Medulla oblongata (tissue), 1 donor: ENCODE data around the gene SPP2.

Source experiments
- DNase-seq: peaks from one replicate; pipeline ENCODE4 v3.0.0-alpha.2; 2015; ENCODE audit errors: extremely low spot score

Gene SPP2

DNA sequence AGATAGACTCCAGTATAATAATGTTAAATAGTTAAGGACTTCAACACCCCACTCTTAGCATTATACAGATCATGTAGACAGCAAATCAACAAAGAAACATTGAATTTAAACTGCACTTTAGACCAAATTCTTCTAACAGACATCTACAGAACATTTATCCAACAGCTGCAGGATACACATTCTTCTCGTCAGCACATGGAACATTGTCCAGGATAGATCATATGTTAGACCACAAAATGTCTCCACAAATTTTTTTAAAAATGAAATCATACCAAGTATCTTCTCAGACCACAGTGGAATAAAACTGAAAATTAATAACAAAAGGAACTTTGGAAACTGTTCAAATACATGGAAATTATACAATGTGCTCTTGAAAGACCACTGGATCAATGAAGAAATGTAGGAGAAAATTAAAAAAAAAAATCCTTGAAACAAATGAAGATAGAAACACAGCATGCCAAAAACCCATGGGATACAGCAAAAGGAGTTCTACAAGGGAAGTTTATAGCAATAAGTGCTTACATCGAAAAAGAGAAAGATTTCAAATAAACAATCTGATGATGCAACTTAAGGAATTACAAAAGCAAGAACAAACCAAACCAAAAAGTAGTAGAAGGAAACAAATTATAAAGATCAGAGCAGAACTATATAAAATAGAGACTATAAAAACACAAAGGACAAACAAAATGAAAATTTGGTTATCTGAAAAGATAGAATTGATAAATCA is 12.3 kb upstream of the SPP2 start:
- no peak for DNase-seq

DNA sequence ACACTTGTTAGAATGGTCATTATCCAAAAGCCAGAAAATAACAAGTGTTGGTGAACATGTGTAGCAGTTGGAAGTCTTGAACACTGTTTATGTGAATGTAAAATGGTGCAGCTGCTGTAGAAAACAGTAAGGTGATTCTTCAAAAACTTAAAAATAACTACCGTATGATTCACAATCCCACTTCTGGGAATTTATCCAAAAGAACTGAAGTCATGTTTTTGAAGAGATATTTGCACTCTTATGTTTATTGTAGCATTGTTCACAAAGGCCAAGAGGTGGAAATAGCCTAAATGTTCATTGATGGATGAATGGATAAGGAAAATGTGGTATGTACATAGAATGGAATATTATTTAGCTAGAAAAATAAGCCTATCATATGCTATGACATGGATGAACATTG is 6.3 kb upstream of the SPP2 start:
- no peak for DNase-seq

DNA sequence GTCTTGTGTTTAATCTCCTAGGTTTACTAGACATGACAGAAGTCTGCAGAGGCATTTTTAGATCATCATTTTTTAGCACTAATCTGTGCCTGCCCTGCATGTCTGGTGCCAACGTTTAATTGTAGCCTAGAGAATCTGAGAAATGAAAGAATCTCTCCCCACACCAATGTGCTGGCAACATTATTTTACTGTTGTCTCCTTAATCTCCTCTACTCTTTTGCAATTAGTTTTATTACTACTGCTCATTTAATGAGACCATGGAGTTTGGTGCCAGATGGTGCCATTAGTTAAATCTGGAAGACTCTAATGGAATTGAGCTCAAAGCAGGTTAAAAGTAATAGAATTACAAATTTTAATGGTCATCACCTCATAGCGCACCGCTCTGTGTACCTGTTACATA is 4.0 kb upstream of the SPP2 start:
- DNase-seq: no peak

DNA sequence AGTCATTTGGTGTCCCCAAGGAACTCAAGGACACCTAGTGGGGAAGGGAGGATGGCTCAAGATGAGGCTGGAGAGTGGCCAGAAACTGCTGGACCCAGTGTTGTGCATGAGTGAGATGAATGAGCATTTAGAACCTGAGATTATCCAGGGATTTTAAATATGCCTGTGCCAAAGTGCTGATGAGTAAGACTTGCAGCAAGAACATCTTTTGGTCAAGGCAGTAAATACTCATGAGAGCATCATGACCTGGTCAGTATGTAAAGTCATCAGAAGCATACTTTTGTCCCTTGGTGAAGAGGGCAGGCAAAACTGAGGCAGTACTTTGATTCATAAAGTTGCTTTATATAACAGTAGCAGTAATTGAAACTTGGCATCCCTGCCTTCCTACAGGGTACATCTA is 3.1 kb upstream of the SPP2 start:
- no peak for DNase-seq

DNA sequence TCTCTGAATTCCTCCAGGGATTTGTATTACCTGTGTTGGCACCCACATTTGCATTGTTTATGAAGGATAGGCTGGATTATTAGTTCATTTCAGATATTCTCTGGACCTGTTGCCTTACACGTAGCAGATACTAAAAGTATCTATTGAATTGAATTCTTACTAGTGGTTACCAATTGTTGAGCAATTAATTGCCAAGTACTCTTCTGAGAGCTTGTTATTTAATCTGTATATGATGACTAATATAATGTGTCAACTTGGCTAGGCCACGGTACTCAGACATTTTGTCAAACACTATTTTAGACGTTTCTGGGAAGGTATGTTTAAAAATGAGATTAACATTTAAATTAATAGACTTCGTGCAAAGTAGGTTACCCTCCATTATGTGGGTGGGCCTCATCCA is 2.5 kb upstream of the SPP2 start:
- DNase-seq: no peak

DNA sequence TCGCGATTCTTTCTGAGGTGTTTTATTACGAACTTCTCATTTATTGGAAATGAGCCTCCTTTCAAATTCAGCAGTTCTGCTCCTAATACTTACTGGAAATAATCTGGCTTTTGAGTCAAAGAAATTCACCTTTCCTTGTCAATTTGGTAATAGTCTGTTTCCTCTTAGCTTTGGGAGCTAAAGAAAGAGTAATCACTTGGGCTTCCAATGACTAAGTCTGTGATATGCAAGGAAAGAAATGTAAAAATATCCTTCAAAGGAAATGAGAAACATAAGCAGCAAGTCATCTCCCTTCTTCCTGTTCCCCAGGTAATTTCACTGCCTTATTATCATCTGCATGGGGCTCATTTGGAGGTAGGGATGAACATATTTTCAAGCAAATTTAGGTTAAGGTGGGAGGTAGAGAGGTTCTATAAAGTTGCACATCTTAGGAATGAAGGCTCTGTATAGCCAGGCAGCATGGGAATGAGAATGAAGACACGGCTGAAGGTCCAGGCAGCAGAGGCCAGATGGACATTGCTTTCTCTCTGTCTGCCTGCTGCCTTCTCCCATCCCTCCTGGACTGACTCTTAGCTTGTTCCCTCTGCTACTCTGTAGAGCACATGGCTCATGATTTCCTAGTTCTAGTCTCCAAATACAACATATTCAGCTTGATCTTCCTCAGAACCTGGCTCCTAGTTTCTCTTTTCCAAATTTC is 1.0 kb downstream of the SPP2 start:
- no peak for DNase-seq

DNA sequence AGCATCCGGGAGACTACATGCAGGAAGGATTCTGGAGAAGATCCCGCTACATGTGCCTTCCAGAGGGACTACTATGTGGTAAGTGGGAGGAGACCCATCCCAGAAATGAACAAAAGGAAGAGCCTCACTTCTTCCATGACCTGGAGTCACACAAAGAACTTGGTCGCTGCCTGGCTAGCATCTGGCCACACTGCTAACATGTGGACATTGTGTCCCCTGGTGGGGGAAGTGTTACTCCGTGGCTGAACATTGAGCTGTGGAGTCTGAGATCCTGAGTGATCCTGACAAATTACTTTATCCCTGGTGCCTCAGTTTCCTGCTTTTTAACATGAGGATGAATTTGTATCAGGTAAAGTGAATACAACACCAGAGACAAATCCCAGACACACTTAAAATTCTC is 8.4 kb downstream of the SPP2 start:
- DNase-seq: no peak

DNA sequence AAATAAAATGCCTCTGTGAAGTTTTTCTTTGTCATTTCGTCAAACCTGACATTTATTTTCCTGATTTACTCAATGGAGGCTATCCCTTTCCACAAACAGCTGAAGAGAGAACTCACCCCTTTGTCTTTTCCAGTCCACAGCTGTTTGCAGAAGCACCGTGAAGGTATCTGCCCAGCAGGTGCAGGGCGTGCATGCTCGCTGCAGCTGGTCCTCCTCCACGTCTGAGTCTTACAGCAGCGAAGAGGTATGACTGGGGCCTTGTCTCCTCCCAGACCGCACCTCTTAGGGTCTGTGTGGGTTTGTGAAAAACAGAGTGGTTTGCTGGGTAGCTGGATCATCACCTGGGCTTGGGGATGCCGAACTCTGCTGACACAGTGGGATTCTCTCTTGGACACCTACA is 9.7 kb downstream of the SPP2 start:
- DNase-seq: no peak

DNA sequence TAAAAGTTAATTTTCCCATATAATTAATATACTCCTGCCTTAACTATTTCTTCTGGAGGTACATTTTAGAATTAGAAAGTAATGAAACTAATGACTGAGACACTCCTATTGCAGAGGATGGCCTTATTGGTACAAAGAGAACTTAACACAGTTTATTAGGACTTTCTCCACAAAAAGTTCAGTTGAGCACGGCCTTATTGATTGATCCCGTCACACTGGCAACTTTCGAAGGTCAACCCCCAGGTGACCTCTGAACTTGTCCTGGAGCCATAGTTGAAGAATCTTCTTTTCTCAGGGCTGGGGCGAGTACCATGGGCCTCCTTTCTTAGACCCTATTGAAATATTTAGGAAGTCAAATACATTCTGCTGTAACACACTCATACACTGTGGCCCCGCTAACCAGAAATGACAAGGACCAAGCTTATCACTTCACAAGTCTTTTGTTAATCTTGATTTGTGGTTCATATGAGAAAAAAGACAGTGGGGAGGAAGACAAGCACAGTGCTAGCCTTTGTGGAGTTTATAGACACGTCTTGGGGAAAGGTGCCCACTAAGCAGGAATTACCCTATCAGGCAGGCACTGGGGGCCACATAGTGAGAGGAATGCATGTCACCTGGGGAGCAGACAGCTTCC is 11.2 kb downstream of the SPP2 start:
- DNase-seq: no peak

DNA sequence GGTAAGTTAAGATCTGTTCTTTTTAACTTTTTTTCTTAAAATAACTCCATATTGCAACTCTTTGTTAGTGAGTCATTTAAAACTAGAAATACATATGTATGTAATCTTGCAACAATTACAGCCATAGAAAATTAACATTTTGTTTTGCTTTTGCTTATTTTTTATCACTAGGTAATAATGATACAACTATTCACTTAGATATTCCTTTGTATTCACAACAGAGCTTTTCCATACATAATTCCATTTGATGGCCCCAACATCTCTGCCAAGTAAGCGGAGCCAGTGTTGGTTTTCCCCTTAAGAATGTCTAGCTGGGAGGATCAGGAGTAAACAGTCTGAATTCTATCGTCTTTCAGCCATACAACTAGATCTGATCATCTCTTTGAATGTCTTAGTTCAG is 16.1 kb downstream of the SPP2 start:
- DNase-seq: no peak

DNA sequence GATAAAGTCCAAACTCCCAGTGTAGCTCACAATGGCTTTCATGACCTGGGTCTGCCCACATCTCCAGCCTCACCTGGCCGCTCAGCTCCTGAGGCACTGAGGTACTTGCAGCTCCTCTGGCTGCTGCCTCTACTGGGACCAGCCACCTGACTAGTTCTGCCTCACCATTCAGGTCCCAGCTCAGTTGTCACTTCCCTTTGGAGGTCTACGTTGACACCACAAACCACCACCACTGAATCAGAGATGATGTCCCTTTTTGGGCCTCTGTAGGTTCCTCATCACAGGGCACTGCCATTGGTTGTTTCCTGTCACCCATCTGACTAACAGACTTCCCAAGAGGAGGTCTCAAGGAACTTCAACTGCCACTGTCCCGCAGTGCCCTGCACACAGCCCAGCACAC is 21.2 kb downstream of the SPP2 start:
- DNase-seq: no peak

DNA sequence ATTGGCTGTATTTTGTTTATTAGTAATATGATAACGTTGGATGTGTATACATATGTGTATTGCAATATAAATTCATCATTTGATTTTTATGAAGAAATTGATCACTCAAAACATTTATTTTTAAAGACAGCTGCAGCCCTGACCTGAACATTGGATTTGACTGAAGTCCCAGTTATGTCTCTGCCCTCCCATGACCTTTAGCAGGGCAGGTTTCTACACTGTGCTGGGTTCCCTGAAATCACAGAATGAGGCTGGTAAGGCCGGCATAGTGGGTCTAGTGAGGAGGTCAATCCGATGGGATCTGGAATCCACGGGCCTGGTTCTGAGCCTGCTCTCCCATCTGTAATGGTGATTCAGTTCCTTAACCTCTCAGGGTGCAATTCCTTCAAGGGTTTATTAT is 22.0 kb downstream of the SPP2 start:
- DNase-seq: no peak

DNA sequence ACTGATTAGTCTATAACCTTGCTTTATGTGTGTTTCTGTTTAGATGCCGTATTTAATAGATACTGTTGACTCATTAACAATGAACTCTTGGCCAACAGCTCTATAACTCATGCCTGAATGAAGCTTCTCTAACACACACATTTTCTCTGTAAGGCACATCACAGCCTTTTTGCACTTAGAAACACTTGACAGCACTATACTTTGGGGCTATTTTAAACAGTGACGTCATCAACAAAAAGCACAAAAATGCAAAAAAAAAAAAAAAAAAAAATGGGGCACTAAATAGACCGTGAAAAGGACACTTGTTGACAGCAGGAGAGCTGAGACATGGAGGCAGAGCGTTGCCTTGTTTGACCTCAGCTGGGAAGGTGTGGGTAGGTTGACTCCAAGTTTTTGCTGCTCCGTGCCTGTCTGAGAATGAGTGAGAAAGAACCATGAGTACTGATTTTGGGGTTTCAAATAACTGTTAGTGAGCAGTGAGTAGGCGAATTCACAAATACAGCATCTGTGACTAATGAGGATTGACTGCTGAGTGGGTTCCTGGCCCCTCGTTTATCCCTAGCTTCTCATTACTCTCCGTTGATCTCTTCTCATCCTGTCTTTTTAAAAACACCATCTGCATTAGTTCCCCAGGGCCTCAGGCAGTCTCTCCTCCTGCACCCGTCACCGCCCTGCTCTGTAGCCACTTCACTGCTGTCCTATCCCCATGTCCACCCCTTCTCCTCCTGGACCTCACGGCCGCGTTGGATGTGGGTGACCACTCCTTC is 24.4 kb downstream of the SPP2 start:
- no peak for DNase-seq

DNA sequence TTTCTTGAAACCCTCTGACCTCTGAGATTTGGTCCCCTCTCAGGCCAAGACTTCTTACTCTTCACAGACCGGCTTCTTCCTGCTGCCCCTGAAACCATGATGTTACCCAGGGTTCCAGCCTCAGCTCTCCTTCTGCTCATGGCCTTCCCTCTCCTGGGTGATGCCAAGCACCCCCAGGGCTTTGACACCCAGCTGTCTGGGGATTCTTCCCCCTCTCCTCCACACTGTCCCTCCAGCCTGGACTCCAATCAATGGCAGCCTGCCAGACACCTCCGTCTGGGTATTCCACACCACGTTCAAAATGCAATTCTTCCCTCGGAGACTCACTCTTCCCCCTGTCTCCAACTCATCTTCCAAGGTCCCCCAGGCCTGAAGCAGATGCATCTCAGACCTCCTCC is 25.0 kb downstream of the SPP2 start:
- no peak for DNase-seq

DNA sequence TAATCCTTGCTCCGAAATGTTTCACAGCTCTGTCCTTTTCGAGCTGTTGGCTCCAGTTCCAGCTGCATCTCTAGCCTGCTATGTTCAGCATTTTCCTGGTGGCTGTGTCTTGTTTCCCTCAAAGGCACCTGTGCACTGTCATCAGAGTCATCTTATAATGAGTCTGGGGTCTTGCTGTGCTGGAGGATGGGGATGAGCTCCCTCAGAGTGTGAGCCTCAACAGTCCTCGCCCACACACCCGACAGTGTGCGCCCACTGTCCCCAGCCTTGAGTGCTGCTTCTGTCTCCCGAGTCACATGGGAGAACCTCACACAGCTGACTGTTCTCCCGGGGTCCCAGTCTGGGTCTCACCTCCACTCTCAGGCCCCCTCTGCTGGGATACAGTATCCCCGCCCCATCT is 25.4 kb downstream of the SPP2 start:
- DNase-seq: no peak

DNA sequence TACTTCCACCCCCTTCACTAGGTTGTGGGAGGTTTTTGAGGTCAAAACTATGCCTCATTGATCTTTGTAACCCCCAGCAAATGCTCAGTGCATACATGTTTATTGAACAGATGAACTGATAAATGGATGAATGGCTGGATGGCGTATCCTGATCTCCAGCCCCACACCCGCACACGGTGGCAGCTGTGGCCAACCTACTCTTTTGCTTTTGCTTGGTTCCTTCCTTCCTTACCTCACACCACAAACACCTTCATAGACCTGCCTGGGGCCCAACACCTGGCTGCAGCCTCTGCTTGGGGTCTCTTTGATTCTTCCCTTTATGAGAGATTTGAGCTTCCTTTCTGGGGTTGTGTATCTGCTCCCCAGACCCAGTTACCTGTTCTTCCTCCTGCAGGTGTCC is 25.9 kb downstream of the SPP2 start:
- DNase-seq: no peak

DNA sequence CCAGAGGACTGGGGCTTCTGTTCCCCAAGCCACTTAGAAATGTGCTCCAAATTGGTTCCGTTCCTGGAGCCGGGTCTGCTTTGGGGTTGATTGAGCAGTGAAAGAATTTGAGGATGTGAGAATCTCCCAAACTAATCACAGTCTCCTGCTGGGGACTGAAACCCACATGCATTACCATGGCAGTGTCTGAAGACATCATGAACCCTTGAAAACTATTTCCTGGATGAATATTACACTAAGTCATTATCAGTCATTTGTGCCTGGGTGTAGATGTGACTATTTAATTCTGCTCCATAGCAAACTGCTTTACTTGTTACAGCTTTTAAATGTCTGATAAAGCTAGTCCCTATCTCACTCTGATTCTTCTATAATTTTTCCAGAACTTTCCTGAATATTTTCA is 27.6 kb downstream of the SPP2 start:
- DNase-seq: no peak

DNA sequence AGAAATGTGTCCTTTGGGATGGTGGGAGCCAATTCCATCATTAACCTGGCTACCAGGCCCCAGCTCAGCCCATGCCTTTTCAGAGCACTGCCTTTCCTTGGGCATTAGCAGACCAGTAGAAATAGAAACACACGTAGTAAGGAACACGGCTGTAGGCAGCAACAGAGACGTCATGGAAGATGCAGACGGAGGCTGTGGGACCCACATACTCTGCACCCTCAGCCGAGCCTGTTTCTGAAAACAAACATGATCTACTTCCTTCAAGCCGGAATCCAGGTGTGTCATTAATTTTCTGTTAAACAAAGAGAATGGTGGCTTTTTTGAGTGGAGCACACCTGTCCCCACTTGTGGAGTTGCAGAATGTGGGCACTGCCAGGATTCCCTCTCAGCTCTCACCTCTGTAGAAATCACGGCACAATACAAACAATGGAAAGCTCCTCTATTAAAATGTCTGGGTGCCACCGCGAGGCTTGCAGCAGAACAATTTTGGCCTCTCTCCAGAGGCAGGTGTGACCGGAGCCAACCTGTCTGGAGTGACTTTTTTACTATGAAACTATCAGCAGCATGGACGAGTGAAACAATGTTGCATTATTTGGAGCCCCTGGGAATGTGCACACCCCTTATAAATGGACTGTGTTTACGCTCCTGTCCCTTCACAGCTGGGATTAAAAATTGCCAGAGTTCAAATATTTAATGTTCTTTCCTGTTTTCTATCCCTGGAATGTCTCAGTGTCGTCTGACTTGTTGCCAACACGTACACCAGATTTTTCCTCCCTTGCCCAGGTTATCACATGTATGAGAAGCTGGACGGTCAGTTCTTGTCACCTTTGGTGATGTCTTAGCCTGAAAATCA is 31.7 kb downstream of the SPP2 start:
- no peak for DNase-seq

DNA sequence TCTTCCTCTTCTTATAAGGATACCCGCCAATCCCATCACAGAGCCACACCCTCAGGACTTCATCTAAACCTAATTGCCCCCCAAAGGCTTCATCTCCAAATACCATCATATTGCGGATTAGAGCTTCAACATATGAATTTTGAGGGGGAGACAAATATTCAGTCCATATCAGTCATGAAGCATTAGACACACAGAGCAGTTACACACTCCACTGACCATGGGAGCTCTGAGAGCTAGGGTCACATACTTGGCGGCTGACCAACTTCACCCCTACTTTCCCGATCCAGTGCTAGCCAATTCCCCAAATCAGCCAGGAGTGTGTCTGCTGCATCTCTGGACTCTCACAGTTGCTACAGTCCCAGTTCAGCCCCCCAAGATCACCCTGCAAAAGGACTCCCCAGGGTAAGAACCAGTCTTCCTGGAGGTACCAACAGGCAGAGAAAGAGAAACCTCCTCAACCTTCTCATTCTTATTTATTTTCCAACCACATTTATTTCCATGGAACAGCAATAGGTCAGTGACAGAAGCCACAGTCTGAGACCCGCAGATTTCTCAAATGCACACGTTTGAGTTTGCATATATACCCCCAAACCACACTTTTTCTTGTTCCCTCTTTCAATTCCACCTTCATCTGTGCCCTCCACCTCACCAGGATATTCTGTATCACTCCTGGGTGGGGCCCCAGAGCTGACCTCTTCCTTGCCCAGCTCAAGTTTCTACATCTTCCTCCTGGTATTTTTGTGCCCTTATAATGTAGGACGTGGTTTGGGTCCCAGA is 33.3 kb downstream of the SPP2 start:
- no peak for DNase-seq

DNA sequence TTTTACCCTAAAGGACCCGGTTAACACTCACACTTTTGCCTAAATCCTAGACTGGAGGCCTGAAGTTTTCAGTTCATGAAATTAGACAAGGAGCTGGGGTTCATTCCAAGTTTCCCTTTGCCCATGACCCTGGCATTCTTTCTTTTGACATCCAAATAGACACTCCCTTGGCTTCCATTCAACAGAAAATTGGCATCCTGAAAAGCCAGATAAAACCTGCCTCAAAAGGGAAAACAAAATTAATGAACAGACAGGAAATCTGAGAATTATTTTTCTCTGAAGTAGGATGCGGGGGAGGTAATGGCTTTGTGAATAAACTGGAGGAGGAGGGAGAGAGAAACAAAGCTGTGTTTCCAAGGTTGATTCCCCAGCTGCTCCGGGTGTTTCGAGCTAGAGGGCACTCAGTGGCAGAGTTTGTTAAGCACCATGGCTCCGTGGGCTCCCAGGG is 41.0 kb downstream of the SPP2 start:
- DNase-seq: no peak

DNA sequence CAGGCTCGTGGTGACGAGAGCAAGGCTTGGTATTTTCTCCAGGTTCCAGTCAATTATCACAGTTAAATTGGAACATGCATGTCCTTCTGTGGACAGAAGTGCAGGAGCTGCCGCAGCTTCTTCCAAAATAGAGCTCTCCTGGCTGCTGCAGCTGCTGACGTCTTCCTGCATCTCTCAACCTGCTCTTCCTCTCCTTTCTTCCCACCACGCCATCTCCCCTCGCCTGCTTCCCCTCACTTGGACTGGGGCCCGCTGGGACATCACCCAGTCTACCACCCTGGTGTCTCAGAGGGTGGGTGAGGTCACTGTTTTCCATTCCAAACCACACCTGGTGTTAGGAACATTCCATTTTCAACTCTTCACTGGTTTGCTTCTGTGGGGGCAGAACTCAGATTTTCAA is 41.4 kb downstream of the SPP2 start:
- no peak for DNase-seq
